Measurements from ENCODE around the gene ZNF579. TPM values are rescaled to one million over a fixed set of nuclear protein-coding genes. Genes with fewer than 3 reads are reported as not detected.

ZNF579 gene
- total and polyA plus RNA-seq, 9 of the 15 experiments (the other 6 are each of a cell fraction or from before 2014, with no cell fraction given): 0.06 to 15.9 (median 1.6) TPM

DNA sequence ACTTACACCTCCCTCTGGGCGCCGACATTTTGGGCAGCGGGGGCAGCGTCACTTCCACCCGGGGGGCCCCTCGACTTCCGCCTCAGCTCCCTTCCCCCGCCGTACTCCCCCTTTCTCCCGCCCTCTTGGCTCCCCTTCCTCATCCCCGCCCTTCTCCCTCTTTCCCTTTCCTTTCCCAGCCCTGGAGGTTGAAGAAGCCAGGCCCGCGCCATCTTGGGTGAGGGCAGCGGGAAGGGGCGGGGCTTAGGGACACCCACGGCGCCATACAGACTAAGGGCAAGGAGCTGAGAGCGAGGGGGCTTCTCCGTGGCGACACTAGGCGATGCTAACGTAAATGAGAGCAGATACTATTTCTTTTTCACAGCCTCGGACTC is 18.8 kb upstream of the ZNF579 start, which contains the start of gene FIZ1 (continued):
- TF ChIP-seq POLR2AphosphoS5 (IDR thresholded peaks at IDR 0.05; ENCODE audit: control insufficient read depth, insufficient read depth, low read depth, low read length) (peak; percentile 30; the same call in 1 of the 2 replicates), BHLHE40 (IDR thresholded peaks at IDR 0.05; ENCODE audit: low read length) (no peak), SAFB2 (IDR thresholded peaks at IDR 0.05; ENCODE audit: borderline replicate concordance, low read depth, low read length, severe bottlenecking) (no peak), NFRKB (IDR thresholded peaks at IDR 0.05; ENCODE audit: low read depth) (0 out of 2 replicates have a peak, but pooled peaks have one; percentile 97), HIVEP1 (CRISPR knock-in tag; IDR thresholded peaks at IDR 0.05) (no peak), ZBTB8A (IDR thresholded peaks at IDR 0.05; ENCODE audit: partially characterized antibody) (no peak), FIP1L1 (IDR thresholded peaks at IDR 0.05; ENCODE audit: low read depth, low read length, poor library complexity, severe bottlenecking) (no peak), RNF2 (IDR thresholded peaks at IDR 0.05) (peak; percentile 21), GATAD2A (IDR thresholded peaks at IDR 0.05) (no peak), ZNF778 (CRISPR knock-in tag; IDR thresholded peaks at IDR 0.05) (no peak), PML (IDR thresholded peaks at IDR 0.05; ENCODE audit: low read length) (peak; percentile 31; the same call in 1 of the 2 replicates), PRPF4 (IDR thresholded peaks at IDR 0.05; ENCODE audit: insufficient read depth, low read depth, low read length, poor library complexity, severe bottlenecking) (no peak), TAL1 (IDR thresholded peaks at IDR 0.05) (no peak), ZNF445 (CRISPR knock-in tag; IDR thresholded peaks at IDR 0.05; ENCODE audit: low read depth) (no peak), SRSF3 (IDR thresholded peaks at IDR 0.05; ENCODE audit: insufficient read depth, low read length) (no peak), TAF1 (IDR thresholded peaks at IDR 0.05; ENCODE audit: control insufficient read depth, extremely low read depth, insufficient read depth, low read length, severe bottlenecking) (peak; percentile 38), XRCC3 (IDR thresholded peaks at IDR 0.05) (no peak), MCM3 (IDR thresholded peaks at IDR 0.05) (no peak), U2AF1 (optimal IDR thresholded peaks at IDR 0.05; ENCODE audit: low read depth, low read length) (no peak), CBX1 (IDR thresholded peaks at IDR 0.05; ENCODE audit: low read depth) (no peak), BCL6 (CRISPR knock-in tag; IDR thresholded peaks at IDR 0.05) (no peak), SRSF1 (IDR thresholded peaks at IDR 0.05; ENCODE audit: low read depth, low read length) (no peak), EHMT2 (IDR thresholded peaks at IDR 0.05) (no peak)
- TF ChIP-seq, protein P1, sequence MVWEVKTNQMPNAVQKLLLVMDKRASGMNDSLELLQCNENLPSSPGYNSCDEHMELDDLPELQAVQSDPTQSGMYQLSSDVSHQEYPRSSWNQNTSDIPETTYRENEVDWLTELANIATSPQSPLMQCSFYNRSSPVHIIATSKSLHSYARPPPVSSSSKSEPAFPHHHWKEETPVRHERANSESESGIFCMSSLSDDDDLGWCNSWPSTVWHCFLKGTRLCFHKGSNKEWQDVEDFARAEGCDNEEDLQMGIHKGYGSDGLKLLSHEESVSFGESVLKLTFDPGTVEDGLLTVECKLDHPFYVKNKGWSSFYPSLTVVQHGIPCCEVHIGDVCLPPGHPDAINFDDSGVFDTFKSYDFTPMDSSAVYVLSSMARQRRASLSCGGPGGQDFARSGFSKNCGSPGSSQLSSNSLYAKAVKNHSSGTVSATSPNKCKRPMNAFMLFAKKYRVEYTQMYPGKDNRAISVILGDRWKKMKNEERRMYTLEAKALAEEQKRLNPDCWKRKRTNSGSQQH (CRISPR knock-in tag; IDR thresholded peaks at IDR 0.05): no peak
- TF ChIP-seq, protein P2, sequence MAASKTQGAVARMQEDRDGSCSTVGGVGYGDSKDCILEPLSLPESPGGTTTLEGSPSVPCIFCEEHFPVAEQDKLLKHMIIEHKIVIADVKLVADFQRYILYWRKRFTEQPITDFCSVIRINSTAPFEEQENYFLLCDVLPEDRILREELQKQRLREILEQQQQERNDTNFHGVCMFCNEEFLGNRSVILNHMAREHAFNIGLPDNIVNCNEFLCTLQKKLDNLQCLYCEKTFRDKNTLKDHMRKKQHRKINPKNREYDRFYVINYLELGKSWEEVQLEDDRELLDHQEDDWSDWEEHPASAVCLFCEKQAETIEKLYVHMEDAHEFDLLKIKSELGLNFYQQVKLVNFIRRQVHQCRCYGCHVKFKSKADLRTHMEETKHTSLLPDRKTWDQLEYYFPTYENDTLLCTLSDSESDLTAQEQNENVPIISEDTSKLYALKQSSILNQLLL (CRISPR knock-in tag; IDR thresholded peaks at IDR 0.05; ENCODE audit: borderline replicate concordance): no peak
- TF ChIP-seq, protein P3, sequence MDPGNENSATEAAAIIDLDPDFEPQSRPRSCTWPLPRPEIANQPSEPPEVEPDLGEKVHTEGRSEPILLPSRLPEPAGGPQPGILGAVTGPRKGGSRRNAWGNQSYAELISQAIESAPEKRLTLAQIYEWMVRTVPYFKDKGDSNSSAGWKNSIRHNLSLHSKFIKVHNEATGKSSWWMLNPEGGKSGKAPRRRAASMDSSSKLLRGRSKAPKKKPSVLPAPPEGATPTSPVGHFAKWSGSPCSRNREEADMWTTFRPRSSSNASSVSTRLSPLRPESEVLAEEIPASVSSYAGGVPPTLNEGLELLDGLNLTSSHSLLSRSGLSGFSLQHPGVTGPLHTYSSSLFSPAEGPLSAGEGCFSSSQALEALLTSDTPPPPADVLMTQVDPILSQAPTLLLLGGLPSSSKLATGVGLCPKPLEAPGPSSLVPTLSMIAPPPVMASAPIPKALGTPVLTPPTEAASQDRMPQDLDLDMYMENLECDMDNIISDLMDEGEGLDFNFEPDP (CRISPR knock-in tag; IDR thresholded peaks at IDR 0.05): no peak
- TF ChIP-seq, protein P4, sequence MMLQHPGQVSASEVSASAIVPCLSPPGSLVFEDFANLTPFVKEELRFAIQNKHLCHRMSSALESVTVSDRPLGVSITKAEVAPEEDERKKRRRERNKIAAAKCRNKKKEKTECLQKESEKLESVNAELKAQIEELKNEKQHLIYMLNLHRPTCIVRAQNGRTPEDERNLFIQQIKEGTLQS (IDR thresholded peaks at IDR 0.05): no peak
- TF ChIP-seq, protein P4 (CRISPR knock-in tag; conservative IDR thresholded peaks at IDR 0.05): no peak

Data from K562 (cell line).